SKM-1 (cell line): ENCODE results near the gene DUOXA1.
"Not testable (repeated sequence)": the region's sequence is repeated elsewhere in the genome, so short reads cannot be mapped to it uniquely, and the experiment has no call there.

Experiments used
- DNase-seq: peaks from one replicate; lab custom pipeline; 2025; ENCODE audit not compliant: unreplicated experiment; lab: John Stamatoyannopoulos, UW

The DUOXA1 gene

DNA sequence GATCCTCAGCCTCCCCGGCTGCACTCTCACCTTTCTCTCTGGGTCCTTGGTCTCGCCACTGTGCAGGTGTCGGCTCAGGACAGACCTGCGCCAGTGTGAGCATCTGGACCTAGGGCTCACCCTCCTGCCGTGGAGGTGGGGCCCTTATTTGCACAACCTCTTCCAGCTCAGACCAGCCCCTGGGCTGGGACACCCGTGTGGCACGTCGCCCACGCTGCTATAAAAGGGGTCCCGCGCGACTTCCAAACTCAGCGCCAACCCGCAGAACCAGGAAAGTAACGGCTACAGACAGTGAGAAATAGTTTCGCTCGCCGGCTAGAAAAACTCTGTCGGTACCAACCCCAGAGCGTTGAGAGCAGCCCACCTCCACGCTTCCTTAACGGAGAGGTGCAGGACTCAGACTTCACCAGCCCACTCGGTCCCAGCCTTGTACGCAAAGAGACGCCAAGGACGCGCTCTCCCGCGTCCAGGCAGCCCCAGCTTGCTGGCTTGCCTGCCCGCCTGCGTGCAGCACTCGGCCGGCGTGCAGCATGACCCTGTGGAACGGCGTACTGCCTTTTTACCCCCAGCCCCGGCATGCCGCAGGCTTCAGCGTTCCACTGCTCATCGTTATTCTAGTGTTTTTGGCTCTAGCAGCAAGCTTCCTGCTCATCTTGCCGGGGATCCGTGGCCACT is 15.5 kb downstream of the DUOXA1 start, which contains the start of the genes DUOX2 and DUOXA2:
Gene DUOX2 (minus strand): TSS at position 97 of the 675 bp plus-strand sequence. CDS start 761 bp downstream, outside the sequence.
Gene DUOXA2 (plus strand): TSS at position 251 of the 675 bp plus-strand sequence. CDS start 280 bp downstream, at position 531.
- no peak for DNase-seq

DNA sequence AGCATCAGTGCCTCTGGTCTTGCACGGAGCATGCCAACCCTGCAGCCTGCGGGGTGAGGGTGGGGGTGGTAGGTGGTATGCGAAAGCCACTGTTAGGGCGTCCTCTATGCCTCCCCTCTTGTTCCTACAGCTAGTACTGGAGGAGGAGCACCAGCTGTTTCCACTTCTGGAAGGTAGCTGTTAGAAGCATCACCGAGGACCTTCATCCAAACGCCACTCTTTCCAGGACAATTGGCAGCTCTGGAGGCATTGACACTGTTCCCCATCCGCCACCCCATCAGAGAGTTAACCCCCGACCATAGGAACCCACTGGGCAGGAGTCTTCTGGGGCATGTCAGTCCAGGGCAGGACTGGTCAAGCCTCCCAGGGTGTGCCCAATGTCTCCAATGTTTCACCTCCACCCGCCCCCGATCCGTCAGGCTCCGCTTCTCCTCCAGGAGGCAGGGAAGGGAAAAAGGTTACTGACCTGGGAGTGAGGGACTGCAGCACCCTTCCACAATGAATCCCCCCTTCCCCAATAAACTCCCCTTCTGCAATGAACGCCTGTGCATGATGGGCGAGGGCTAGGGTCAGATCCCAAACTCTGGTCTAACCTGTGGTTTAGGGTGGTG is 16.2 kb downstream of the DUOXA1 start:
- DNase-seq = no peak

DNA sequence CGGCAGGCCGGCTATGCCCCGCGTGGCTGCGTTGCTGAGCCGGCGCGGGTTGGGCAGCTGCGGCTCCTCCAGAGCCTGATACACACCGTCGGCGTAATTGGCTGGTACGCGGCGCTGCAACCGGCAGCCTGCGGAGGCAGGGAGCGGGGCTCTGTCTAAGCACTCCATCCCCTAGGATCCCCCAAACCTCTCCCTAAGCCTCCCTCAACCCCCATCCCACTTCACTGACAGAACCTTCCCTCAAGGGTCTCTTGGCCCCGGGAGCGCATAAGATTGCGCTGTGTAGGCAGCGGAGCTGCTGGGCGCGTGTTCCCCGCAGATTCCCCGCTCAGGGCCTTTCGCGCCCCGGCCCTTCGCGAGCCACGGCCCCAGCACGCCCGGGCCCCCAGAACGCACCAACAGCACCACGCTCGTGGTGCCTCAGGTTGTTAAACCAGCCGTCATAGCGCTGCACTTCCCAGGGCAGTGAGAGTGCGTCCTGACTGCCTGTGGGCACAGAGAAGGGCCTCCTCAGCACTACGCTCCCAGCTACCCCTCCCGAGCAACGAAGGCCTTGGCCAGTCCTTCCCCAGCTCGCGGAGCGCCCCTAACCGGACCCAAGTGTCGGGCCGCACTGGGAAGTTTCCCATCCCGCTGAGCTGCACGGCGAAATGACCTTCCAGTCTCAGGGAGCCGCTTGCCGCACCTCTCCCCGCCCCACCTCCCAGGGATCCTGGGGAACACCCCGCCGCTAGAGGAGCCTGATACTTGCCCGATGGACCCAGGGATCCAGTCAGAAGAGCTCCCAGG is 16.9 kb downstream of the DUOXA1 start:
- no peak for DNase-seq

DNA sequence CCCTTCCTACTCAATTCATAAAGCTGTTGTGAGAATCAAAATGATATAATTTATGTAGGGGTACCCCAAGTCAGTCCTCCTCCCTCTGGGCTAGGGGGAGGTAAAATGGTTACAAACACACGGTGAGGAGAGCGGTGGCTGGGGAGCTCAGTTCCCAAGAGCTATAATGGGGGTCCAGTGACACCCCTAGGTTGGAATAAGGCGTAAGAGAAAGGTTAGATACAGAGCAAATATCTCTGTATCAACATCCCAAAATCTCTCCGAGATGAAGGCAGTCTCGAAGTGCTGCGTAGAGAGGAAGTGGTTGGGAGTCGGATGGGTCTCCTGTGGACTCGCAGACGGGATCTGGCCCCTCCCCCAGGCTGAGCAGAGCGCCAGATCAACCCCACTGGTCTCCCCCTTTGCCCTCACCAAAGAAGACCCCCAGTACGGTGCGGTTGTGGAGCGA is 17.5 kb downstream of the DUOXA1 start:
- DNase-seq = no peak

DNA sequence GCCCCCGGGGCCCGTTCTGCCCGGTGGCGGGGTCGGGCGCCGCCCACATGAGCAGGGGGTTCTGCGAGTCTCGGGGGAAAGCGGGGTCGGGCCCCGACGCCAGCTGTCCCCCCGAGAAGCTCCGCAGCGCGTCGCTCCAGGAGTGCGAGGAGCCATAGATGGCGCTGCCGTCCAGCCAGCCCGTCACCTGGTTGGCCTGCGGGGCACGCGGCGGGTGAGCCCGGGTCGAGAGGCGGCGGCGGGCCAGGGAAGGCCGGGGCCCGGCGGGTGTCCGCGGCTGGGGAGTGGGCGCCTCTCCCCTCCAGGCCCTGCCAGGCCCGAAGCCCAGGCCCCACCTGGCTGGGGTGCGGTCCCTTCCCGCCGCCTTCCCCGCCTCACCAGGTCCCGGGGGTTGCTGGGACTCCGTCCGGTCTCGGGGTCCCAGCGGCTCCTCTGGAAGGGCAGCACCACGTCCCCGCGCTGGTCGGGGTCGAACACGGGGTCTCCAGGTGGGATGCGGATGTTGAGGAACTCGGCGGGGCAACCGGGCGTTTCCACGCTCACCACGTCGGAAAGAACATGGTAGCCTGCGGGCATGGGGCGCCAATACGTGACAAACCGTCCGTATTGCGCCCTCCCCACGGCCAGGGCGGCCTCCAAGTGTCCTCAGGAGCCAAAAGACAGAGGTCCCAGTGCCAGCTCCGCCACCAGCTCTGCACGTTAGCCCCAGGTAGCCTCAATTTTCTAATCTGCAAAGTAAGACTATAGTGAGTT is 18.1 kb downstream of the DUOXA1 start:
- no peak for DNase-seq

DNA sequence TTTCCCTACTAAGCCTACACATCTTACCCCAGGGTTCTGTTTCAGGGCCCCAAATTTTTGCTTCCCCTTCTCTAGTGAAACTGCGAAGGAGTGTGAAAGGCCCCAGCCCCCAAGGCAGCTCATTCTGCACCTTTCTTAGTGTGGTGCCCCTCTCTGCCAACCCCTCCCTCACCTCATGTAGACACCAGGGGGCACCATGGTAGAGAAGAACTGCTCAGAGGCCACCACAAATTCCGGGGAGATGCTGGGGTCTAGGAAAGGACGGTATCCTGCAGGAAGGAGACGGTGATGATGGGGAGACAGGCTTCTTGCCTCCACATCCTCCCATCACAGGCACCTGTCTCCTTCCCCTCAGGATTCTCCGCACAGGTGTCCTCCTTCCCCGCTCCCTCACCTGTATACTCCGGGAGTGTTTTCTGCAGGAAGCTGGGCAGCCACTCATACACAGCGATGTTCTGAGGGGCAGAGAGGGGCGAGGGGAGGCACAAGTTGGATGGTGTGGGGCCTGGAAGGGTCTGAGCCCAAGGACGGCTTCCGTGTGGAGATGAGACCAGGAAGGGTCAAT is 19.3 kb downstream of the DUOXA1 start:
- no peak for DNase-seq

DNA sequence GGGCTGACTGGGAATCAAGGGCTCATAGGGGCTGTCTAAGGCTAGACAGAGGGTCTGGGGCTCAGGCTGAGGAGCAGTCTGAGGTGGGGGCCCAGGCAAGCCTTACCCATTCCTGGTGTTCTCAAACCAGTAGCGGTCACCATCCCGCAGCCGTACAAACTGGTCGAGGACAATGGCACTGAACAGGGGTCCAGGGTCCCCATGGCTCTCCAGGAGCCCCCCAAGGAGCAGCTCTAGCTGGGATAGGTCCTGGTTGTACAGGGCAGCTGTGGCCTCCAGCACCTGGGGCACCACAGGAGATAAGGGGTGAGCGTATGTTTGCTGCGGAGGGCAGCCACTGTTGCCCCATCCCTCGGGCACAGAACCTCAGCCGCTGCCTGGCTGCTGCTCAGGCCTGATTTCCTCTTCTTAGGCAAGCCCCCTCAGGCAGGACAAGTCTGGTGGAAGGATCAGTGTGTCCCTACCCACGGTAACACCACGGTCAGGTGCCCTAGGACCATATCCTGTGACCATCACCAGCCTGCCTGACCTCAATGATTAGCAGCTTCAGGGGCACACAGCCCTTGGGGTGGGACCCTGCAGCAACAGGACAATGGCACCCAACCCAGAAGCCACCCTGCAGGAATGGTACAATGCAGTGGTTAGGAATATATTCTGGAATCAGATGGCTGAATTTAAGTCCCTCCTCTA is 21.6 kb downstream of the DUOXA1 start:
- no peak for DNase-seq

DNA sequence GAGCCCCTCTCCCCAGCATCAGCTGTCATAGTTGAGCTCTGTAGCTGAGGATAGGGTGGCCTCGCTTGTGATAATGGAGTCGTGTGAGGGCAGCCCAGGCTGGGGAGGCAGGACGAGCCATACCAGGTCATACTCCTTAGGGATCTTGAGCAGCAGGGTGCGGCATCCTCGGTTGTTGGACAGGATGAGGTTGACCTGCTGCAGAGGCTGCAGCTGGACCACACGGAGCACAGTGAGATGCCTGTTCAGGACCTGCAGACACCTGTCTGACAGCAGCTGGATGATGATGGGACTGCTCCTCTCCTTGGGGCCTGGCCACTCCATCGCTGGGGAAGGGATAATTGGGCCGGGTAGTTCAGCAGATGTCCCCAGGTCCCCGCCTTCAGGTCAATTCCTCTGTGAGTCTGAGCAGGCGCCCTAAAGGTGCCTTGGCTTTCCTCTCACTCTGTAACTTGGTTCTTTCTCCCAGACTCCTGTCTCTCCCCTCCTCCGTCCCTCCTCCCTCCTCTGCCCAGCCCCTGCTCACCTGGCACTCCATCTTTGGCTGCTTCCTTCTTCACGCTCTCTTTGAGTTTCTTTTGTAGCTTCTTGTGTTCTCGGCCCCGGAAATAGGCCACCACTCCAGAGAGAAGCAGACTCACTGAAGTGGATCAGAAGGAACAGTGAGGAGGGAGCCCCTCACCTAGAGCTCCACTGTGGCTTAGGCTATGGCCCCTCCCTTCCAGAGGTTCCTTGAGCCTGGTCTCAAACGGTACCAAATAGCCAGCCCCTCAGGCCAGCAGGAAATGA is 23.5 kb downstream of the DUOXA1 start:
- no peak for DNase-seq

DNA sequence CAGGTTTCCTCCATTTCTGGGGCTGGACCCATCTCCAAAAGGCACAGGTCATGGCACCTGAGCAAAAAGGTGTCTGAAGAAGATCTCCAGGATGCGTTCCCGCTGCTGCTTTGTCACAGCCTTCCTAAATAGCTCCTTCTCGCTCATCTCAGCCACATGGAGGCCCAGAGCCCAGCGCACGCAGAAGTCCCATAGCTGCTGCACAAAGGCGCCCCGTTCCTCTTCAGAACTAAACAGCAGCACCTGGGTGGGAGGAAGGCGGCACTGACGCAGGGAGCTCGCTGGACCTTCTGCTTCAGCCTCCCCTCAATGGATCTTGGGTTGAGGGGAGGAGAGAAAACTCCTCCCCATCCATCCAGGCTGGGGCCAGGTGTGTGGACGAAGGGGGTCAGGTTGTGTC is 24.1 kb downstream of the DUOXA1 start:
- DNase-seq = no peak

DNA sequence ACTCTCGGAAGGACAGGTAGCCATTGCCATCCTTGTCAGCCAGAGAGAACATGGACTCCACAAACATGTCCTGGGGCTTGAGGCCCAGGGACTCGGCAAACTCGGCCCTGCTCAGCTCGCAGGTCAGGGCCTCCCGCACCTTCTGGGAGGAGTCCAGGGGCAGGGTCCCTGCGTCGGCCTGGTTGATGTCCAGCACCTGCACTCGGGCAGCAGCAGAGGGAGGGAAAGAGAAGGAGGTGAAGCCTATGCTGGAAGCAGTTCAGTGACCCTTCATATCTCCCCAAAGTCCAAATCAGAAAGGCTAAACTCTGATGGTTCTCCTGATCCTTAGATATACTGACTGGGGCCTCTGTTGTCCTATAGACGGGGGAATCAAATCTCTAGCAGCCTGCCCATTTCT is 25.5 kb downstream of the DUOXA1 start:
- DNase-seq = not testable (repeated sequence)

DNA sequence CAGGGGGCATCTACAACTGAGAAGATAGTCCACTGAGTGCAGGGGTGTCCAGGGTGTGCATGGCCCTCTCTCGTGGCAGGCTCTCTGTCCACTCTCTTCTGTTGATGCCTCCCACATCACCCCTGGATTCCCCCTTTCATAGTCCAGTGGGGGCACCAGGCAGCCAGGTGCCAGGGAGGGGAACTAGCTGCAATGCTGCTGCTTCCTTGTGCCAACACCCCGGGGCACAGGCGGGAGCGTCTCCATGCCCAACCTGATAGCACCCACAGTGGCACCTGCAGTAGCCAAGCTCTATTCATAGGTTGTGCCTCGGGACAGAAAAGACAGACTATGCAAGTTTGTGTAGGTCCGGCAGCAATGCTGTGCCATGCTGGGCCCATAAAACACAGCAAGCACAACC is 27.5 kb downstream of the DUOXA1 start:
- no peak for DNase-seq

DNA sequence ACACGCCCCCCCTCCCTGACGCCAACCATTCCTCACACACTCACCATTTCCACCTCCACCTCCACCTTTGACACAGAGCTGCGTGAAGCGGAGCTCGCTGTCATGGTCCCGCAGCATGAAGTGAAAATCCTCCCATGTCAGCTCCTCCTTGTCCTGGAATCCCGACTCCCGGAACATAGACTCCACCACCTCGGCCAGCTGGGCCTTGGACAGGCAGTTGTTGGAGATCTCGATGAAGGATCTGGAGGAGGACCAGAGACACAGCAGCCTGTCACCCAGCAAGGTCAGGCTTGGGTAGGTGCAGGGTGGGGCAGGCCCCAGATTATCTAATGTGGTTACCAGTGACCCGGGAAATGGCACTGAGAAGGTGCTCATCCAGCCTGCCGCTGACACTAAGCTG is 27.9 kb downstream of the DUOXA1 start:
- DNase-seq = no peak

DNA sequence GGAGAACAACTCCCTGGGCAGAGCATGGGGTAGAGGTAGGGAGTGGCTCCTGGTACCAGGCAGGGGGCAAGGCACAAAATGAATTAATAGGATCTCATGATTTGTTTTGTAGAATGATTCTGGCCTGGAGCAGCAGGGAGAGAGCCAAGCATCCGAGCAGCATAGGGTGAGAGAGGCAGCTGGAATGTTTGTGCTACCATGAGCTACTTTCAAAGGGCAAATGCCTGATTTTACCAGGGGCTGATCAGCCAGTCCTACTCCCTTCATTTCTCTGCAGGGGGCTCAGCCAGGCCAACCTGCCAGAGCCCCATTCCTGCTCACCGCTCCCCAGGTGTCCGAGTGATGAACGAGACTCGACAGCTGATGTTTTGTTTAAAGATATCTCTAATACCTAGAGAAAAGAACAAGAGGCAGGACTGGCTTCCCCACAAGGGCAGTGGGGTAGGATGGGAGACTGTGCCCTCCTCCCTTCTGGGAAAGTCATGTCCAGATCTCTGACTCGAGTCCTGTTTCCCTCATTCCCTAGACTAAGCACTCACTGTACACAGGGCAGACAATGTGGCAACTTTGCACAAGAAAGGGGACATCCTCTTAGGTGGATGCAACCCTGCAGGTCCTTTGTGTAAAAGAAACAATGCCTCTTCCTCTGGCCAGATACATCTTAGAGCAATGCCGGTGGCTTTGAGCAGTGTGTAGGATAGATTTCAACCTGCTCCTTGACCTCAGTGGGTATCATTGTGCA is 28.6 kb downstream of the DUOXA1 start:
- DNase-seq = no peak

DNA sequence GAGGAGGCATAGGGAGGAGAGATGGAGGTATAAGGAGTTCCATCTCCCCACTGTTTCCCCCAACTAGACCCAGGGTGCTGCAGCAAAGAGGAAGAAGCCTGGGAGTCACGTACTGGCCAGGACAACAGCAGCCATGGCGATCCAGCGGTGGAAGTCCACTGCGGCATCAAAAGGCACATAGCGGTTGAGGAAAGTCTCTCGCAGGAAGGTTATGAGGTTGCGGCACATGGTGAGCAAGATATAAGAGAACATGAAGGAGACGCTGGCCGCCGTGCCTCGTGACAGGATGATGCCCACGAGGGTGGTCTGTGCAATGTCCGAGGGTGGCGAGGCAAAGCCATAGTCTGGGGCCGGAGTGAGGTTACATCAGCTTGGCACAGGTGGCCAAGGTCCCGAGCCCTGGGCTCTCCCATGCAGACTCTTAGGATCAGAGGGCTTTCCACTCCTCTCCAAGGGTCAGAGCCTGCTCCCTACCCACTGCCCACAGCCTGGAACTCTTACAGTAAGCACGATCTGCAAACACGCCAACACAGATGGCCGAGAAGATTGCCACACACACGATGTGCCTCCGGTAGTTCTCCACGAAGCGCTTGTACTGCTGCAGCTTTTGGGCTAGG is 30.0 kb downstream of the DUOXA1 start:
- no peak for DNase-seq

DNA sequence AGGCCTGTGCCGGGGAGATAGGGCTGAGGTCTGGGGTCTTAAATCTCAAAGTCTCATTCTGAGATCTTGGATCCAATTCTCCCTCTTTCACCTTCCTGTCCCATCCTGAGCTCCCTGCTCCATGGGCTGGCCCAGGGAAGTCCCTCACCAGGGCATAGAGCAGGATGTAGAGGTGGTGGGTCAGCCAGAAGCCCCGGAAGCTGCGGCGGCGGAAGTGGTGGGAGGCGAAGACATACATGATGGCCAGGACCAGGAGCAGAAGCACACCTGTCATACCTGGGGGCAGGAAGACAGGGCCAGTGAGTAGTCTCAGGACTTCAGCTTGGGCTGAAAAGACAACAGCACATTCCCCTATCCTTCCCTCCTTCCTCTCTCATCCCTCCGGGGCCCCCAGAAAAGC is 32.2 kb downstream of the DUOXA1 start:
- DNase-seq = no peak

DNA sequence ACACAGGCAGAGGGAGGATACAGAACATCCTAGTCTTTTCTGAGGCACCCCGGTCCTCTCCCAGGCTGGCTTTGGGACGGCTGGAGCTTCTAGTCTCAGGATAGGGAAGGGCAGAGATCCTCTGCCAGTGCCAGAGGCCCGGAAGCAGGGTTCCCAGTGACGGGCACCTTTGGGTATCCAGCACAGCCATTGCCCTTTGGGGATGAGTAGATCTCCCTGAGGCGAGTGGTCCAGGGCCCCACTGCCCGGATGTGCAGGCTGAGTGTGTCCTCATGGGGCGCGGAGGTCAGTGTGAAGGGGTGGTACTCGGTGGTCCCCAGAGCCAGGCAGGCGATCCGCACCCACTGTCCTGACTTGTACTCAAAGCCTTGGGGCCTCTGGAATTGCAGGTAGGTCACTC is 34.0 kb downstream of the DUOXA1 start:
- DNase-seq = no peak

DNA sequence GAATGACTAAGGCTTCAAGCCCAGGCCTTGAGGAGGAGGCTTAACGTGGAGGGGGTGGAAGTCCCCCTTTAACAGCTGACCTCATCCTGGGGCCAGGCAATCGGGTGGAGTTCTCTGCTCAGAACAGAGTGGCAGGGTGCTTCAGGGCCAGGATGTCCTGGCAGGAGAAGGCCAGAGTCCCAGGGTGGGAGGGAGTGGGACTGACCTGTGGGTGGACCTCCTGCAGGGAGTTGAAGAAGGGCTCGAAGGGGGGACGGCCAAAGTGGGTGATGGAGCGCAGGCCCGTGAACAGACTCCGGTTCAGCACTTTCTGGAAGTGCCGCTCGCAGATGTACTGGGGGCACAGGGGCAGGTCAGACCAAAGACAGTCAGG is 35.3 kb downstream of the DUOXA1 start:
- DNase-seq = no peak

DNA sequence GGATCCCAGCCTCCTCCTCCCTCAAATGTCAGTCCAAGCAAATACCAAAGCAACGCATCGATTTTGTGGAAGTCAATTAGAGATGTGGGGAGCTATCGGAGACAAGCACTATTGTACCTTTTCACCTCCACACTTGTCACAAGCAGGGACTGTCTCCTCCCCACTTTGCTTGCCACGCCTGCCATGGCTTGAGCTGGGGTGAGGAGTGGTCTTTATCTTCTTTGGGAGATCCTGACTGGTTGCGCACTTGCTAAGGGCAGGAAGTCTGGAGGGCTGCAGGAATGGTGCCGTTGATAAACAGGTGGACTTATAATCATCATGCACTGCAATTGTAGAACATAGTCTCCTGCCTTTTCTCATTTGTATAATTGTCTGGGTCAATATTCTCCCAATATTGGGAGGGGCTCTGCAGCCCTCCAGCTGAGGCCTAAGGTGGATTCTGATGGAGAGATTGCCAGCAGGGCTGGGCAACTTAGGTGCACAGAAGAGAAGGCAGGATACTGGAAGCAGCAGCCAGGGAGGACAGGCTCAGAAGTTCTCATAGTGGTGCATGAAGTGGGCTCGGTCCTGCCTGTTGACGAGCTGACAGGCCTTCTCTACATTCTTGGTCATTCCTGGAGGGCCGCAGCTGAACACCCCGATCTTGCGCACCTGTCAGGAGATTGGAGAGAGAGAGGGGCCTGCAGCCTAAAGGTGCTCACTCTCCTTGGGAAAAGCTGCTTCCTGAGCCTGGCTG is 35.9 kb downstream of the DUOXA1 start:
- no peak for DNase-seq
